ENCODE results near the gene SLC35F4. TPM values are rescaled to one million over a fixed set of nuclear protein-coding genes. Genes with fewer than 3 reads are reported as not detected.
"Not testable (repeated sequence)": the region's sequence is repeated elsewhere in the genome, so short reads cannot be mapped to it uniquely, and the experiment has no call there.

The SLC35F4 gene
- total RNA-seq, 1 experiment from 2014 or later = not detected

DNA sequence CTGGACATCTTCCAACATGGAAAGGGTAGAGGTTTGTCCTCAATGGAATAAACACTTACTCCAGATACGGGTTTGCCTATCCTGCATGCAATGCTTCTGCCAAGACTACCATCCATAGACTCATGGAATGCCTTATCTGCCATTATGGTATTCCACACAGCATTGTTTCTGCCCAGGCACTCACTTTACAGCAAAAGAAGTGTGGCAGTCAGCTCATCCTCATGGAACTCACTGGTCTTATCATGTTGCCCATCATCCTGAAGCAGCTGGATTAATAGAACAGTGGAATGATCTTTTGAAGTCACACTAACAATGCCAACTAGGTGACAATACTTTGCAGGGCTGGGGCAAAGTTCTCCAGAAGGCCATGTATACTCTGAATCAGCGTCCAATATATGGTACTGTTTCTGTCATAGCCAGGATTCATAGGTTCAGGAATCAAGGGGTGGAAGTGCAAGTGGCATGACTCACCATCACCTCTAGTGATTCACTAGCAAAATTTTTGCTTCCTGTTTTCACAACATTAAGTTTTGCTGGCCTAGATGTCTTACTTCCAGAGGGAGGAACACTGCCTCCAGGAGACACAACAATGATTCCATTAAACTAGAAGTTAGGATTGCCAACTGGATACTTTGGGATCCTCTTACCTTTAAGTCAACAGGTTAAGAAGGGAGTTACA is 140.4 kb downstream of the SLC35F4 start:
- peak; percentile 46 for DNase-seq (ENCODE audit: low read depth)

DNA sequence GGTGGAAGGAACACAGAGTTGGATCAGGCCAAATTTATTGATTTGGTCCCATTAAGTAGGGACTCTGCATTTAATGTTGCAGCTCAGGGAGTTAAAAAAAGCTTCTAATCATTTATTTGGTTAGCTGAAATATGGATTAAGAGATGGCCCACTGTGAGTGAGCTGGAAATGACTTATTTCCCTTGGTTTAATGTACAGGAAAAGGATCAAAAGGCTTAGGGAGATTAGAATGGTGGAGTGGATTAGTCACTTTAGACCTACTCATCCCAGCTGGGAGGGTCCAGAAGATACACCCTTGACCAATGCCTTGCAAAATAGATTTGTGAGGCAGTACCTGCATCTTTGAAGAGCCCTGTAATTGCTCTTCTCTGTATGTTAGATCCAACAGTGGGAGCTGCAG is 143.8 kb downstream of the SLC35F4 start:
- not testable (repeated sequence) for DNase-seq (ENCODE audit: low read depth)

DNA sequence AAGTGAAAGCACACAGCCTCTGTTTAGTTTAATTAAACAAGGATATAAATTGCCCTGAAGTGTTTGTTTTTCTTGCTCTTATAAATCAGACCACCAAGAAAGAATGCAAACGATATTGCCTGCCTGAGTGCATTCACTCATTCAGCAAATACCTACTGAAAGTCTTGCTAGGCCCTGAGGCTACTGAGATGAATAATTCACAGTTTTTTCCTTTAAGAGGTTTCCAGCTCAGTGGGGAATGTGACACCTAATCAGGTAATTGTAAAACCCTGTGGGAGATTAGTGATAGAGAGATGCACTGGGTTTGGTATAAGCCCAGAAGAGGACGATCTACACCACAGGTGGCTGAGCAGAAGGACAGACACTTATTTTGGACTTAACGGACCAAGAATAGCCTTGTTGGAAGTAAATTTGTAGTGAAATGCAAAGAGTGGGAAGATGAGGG is 151.4 kb downstream of the SLC35F4 start:
- DNase-seq (ENCODE audit: low read depth) = no peak

DNA sequence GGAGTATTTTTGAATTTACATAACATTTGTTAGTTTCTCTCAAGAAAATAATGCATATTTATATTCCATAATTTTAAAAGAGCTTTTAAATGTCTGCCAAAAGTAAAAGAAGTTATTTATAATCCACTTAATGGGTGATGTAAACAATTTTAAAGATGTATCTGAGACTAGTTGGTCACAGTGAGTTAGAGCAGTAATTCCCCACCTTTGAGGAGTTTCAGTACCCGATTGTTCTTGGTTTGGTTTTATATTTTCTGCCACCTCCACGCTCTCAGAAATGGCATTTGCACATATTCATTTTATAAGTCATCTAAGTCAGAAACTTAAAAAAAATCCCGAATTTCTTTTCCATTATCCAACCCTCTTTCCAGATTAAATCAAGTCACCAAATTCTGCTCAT is 153.2 kb downstream of the SLC35F4 start:
- no peak for DNase-seq (ENCODE audit: low read depth)

DNA sequence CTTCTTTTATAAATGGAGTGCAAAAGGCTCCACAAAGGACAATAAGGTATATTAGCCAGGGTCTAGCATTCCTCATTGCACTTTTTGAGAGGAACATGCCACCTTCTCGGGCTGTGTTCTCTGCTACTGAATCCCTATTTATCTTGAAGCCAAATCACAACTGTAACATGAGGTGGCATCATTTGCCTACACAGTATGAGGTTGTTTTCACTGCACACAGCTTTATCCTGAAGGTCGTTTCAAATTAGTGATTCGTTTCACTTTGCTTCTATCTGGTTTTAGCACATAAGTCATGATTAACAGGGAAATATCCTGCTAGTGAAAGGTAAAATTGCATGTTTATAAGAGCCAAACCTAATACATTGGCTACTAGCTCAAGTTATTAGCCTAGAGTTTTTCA is 153.8 kb downstream of the SLC35F4 start:
- no peak for DNase-seq (ENCODE audit: low read depth)

DNA sequence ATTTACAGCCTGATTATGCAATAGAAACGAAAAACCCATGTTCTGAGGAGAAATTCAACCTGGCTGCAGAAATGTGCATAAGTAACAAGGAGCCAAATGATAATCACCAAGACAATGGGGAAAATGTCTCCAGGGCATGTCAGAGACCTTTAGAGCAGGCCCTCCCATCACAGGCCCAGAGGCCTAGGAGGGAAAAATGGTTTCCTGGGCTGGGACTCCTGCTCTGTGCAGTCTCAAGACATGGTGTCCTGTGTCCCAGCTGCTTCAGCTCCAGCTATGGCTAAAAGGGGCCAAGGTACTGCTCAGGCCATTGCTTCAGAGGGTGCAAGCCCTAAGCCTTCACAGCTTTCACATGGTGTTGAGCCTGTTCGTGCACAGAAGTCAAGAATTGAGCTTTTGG is 156.0 kb downstream of the SLC35F4 start:
- no peak for DNase-seq (ENCODE audit: low read depth)

DNA sequence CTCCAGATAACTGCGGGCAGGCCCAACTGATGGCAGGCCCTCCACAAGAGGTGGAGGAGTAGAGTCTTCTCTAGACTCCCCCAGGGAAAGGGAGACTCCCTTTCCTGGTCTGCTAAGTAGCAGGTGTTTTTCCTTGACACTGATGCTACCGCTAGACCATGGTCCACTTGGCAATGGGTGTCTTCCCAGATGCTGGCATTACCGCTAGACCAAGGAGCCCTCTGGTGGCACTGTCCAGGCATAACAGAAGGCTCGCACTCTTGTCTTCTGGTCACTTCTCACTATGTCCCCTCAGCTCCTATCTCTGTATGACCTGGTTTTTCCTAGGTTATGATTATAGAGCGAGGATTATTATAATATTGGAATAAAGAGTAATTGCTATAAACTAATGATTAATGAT is 156.8 kb downstream of the SLC35F4 start:
- DNase-seq (ENCODE audit: low read depth) = not testable (repeated sequence)

DNA sequence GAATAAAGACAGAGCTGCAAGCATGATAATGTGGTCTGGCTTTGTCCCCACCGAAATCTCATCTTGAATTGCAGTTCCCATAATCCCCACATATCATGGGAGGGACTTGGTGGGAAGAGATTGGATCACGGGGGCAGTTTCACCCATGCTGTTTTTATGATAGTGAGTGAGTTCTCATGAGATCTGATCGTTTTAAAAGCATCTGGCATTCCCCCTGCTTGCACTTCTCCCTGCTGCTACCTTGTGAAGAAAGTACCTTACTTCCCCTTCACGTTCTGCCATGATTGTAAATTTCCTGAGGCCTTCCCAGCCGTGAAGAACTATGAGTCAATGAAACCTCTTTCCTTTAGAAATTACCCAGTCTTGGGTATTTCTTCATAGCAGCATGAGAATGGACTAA is 158.7 kb downstream of the SLC35F4 start:
- DNase-seq (ENCODE audit: low read depth) = no peak

DNA sequence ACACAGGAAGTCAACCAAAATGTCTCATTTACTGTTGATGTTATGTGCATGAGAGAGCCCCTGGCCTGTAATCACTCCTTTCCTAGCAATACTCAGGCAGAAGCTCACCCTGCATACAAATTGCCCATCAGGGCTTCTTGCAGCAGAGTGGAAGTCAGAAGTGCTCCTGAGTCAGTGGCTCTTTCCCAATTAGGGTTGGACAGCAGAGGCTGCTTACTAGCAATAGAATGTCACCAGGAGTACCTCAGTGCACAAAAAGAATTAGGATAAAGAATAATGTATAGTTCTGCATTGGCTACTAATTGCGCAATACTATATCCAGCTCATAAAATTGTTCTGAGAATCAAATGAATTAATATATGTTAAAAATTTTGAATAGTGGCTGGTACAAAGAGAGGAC is 161.1 kb downstream of the SLC35F4 start:
- no peak for DNase-seq (ENCODE audit: low read depth)

DNA sequence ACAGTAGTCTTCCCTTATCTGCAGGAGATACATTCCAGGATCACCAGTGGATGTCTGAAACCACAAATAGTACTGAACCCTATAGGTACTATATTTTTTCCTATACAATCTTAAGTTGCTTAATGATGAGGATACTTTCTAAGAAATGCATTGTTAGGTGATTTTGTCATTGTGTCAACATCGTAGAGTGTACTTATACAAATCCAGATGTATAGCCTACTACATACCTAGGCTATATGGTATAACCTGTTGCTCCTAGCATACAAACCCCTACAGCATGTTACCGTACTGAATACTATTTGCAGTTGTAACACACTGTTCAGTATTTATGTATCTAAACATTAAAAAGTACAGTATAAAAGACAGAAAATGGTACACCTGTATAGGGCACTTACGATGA is 165.9 kb downstream of the SLC35F4 start:
- DNase-seq (ENCODE audit: low read depth) = no peak

DNA sequence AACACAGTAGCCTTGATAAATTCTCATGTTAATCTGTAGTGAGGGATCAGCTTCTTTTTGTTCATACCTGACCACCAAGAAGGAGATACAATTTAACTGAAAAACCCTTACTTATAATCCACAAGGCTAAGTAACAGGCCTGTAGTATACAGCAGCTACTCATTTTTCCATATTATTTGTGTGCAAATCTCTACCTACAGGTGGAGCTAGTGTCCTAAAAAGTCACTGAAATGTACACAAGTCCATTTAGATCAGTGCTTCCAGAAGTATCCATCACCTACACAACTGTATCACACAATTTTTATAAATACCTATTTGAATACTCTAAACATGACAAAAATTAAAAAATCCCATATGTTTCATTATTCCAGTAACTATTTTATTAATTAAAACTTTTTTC is 173.2 kb downstream of the SLC35F4 start:
- peak; percentile 46 for DNase-seq (ENCODE audit: low read depth)

DNA sequence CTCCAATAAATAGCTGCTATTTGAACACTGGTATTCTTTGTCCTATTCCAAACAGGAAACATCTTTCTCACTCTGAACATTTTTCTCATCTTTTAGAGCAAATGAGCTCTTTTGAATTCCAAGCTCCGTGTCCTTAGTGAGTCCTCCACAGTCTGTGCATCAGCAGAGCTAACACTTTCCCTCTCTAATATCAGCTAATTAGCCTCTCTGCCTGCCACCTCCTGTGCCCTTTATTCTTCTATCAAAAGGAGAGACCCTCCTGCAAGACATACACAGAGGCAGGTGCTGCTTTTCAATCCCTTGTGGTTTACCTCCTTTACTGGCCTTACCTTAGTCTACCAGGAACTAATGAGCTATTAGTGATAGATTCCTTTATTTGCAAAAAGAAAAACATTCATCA is 178.5 kb downstream of the SLC35F4 start:
- DNase-seq (ENCODE audit: low read depth) = no peak

DNA sequence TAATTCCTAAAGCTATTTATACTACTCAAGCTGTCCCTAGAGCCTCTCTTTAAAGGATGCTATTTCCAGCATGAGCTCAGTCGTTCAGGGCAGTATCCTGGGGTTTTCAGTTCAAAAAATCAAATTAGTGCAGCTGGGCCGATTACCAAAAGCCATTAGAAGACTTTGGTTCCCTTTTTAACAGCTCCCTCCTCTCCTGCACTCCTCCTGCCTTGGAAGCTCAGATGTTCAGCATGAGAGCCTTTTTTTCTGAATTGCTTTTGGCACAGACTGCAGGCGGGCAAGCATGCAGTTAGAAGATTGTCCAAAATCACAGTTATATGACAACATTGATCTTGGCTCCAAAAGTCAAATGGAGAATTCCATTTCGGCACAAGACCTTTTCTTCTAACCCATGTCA is 179.6 kb downstream of the SLC35F4 start:
- no peak for DNase-seq (ENCODE audit: low read depth)

DNA sequence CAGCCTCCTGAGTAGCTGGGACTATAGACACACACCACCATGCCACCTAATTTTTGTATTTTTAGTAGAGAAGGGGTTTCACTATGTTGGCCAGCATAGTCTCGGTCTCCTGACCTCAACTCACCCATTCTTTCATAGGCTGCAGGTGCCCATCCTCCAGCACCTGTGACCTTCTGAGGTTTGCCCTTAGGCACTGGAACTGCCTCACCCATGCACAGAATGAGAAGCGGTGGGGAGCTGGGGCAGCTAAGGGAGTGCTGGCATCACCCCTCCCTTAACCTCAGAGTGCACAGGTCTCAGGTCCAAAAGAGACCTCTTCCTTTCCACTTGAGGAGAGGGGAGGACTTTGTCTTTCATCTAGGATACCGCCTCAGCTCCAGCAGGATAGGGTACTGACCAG is 194.9 kb downstream of the SLC35F4 start:
- DNase-seq (ENCODE audit: low read depth) = no peak

DNA sequence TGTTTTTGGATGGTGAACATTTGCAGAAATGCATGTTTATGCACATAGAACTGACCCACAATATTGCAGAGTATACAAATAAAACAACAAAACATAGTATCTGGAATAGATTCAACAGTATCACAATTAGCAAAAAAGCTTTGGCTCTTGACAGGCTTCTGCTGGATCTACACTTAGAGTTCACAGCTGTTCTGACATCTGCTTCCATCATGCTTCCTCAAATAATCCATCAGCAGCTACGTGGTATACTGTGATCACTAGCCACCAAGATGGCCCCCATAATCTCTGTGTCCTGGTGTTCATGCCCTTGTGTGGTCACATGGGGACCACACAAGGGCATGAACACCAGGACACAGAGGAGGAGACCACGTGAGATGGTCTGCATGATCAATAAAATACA is 205.7 kb downstream of the SLC35F4 start:
- DNase-seq (ENCODE audit: low read depth) = no peak

DNA sequence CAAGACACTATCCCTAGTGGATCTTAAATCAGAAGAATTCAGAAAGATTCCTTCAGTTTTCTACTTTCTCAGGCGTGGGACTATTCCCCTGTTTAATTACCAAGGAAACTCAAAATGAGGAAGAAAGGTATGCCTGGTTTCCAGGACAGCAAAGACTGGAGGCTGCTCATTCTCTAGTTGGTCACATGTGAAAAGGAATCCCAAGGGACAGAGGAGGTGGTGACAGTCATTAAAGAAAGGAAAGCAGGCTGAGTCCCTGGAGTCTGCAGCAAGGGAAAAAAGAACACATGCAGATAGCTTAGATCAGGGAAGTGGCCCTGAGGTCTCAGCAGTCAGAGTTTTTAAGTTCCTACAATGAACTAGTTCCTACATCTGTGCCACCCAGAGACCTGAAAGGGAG is 206.8 kb downstream of the SLC35F4 start:
- DNase-seq (ENCODE audit: low read depth) = no peak

DNA sequence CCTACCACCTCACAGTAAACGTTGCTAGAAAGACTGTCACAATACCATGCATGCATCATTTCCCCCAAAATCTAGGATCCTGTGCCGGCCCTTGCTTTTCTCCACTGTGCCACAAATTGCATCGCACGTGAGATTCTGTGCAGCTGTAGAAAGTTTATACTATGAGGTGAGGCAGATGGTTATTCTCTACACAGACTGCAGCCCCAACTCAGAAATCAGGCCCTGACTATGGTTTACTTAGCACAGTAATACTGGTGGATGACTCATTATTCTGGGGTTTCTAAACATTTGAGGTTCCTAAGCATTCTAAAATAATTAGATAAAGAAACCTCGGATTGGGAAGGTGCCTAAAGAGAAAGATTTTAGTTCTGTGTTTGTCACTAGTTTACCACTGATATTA is 208.4 kb downstream of the SLC35F4 start:
- DNase-seq (ENCODE audit: low read depth) = no peak

DNA sequence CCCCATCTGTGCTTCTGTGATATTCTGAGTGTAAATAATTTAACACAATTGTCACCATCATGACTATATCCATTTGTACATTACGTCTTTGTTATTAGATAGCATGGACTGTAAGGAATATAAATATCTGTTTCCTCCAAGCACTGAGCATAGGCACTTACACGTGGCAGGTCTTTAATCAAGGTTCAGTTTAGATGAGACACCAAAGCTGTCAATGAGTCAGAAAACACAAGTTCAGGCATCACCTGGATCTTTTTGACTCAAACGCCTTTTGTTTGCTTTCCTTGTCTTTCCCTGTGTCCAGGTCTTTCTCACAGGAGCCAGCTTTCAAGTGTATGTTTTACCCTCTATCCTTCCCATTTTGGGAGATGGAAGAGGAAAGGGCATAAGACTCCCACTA is 209.0 kb downstream of the SLC35F4 start:
- no peak for DNase-seq (ENCODE audit: low read depth)

DNA sequence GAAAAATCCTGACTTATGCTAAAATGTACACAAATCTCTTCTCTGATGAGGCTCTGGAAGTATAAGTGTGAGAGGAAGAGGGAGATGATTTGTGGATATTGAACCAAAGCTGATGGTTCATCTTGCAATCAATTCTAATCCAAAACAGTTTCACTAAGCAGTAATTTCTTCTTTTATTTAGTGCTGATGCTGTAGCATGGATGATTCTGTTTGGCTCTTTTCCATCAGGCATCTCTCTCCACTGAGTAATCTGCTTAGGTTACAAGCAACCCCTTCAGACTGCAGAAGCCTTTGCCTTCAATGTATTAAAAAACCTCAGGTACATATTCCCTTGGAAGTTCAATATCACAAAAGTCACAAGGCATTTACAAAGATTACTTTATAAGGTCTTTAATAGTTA is 213.1 kb downstream of the SLC35F4 start:
- no peak for DNase-seq (ENCODE audit: low read depth)

DNA sequence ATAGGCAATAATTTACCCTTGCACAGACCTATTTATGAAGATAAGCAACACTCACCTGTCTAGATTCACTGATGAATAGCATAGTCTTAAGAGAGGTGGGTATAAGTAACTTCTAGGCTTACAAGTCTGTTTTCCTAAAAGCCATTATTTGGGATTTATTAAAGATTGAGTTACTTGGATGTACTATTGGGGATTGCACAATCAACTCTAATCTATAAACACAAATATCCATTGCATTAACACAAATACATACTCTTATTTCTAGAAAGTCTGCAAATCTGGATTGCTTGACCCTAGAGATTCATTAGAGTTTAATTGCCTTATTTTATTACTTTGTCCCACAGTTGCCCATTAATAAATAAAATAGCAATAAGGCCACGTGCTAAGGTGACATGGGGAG is 224.1 kb downstream of the SLC35F4 start:
- DNase-seq (ENCODE audit: low read depth) = no peak

DNA sequence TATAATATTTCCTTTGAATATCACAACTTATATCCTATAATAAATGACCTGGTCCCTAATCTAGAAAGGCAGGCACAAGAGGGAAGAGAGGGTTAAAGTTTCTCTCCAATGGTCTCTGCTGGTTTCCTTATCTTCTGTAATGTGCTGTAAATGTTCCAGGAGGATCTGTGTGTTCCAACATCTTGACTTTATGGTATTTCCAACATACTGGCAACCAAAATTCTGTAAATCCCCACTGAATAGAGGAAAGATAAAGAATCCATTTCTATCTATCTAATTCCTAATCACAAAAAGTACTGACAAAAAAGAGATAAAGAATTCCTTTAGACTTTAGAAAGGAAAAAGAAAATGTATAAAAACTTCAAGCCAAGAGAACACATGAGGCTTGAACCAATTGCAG is 225.9 kb downstream of the SLC35F4 start:
- no peak for DNase-seq (ENCODE audit: low read depth)

DNA sequence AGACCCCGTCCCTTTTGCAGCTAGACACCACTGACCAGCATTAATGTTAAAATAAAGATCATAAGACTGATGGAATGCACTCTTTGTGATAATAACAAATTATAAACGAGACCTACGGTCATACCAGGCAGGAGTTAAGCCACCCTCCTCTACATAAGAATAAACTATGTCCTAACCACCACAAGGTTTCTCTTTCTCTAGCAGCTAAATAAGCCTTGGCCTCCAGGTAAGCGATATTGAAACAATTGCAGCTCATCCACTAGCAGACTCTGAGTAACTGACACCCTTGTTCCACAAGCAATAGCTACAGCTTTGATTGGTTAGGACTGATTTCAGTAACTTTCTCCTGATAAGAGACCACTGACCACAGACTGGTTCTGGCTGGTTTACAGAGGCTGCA is 228.0 kb downstream of the SLC35F4 start:
- DNase-seq (ENCODE audit: low read depth) = no peak

DNA sequence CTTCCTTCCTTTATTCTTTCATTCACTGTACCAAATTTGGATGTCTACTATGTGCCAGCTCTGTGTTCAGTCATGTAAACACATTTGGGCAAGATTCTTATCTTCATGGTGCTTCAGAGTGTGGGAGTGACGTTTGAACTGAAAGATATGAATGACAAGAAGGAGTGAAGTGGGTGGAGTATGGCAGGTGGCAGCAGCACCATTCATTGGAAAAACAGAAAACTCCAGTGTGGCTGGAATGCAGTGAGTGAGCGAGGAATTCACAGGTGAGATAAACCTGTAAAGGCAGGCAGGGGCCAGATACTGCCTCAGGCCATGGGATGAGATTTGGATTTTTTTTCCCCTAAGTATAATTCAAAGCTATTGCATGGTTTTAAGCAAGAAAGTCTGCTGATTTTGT is 231.6 kb downstream of the SLC35F4 start:
- DNase-seq (ENCODE audit: low read depth) = no peak

DNA sequence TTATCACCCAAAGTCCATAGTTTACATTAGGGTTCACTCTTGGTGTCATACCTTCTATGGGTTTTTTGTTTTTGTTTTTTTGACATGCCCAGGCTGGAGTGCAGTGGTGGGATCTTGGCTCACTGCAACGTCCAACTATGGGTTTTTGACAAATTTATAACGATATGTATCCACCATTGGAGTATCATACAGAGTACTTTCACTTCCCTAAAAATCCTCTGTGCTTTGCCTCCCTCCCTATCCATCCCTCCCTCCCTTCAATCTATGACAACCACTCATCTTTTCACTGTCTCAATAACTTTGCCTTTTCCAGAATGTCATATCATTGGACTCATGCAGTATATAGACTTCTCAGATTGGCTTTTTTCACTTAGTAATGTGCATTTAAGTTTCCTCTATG is 233.2 kb downstream of the SLC35F4 start:
- no peak for DNase-seq (ENCODE audit: low read depth)

All from RPMI7951 (cell line).